ENCODE data around the gene HOXB4. TPM values are rescaled to one million over a fixed set of nuclear protein-coding genes. Genes with fewer than 3 reads are reported as not detected.
A peak's percentile ranks its signal among the peaks of the same experiment; 100 is the strongest.

The HOXB4 gene
- total RNA-seq, 2 experiments from 2014 or later = 1.7 to 2.0 TPM

DNA sequence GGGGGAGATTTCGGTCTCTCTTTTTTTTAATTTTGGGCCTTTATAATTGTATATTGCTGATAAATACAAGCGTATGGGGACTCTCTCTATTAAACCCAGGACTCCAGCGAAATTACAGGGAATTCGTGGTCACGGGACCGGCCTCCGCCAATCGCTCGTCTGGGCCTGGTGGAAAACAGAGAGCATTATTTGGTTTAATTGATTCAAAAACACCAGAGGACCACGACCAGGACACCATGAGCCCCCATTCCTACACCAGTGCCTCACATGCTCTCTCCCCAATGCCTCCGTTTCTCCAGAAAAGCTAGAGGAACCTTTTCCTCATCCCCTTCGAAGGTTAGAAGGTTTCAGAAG is 33.2 kb downstream of the HOXB4 start, which contains the start of gene HOXB2:
HOXB2 (minus strand) TSS at position 88 of the 354 bp plus-strand sequence. CDS start 198 bp downstream, outside the sequence.
- ChIA-PET POLR2A (no interaction called here), CTCF (no interaction called here)
- TF ChIP-seq, protein P1, sequence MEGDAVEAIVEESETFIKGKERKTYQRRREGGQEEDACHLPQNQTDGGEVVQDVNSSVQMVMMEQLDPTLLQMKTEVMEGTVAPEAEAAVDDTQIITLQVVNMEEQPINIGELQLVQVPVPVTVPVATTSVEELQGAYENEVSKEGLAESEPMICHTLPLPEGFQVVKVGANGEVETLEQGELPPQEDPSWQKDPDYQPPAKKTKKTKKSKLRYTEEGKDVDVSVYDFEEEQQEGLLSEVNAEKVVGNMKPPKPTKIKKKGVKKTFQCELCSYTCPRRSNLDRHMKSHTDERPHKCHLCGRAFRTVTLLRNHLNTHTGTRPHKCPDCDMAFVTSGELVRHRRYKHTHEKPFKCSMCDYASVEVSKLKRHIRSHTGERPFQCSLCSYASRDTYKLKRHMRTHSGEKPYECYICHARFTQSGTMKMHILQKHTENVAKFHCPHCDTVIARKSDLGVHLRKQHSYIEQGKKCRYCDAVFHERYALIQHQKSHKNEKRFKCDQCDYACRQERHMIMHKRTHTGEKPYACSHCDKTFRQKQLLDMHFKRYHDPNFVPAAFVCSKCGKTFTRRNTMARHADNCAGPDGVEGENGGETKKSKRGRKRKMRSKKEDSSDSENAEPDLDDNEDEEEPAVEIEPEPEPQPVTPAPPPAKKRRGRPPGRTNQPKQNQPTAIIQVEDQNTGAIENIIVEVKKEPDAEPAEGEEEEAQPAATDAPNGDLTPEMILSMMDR (IDR thresholded peaks at IDR 0.05) = no peak

DNA sequence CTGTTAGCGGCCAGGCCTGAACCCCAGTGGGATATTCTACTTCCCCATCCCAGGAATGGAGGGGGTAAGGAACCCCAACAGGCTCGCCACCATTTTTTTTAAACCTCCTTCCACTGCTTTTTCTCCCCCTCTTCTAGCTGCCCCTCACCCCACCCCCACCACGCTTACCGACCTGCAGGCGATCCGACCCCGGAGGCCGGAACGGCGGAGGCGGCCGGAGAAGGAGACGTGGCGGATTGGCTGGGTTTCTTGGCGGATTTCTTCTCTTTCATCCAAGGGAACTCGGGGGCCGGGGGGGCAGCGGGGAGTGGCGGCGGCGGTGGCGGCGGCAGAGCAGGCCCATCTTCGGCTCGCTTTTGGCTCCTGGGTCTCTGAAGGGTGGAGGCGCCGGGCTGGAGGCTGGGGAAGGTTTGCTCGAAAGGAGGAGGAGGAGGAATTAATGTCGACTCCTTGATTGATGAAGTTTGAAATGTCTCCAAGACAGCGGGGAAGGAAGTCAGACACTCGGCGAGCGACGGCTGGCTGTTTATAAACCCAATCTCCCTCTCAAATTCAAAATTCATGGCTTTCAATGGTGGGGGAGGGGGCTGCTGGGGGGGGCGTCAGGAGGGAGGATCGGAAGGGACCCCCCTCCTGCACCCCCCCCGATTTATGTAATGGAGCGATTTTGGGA is 33.7 kb downstream of the HOXB4 start:
- H3K4me3 Mint-ChIP-seq = peak overlapping the region; percentile 85
- intact Hi-C loops (cut with micrococcal nuclease) = loop anchor here (5.0 kb wide), 1 partner anchor 42 kb away; no protein-coding TSS in a partner anchor
- POLR2A ChIA-PET = interaction anchor here (1.0 to 1.9 kb wide), 2 partner anchors 20 to 130 kb away, joined by 3 to 6 read pairs; no protein-coding TSS in a partner anchor

More for the DNA sequence above, 33.2 kb downstream of the HOXB4 start, which contains the start of gene HOXB2:
- H3K4me1 Mint-ChIP-seq (ENCODE audit: low read depth) = peaks cover 34% of the 10 kb centered on the region
- H3K36me3 Mint-ChIP-seq (ENCODE audit: low read depth) = peaks cover 9% of the 10 kb centered on the region
- peak within 1 kb of the TSS; percentile 85 for H3K4me3 Mint-ChIP-seq
- intact Hi-C loops (cut with micrococcal nuclease) = no loop called here
- ATAC-seq = no peak
- peaks cover 1% of the 10 kb centered on the region for H3K27me3 Mint-ChIP-seq
- no peak for DNase-seq
- H3K27ac Mint-ChIP-seq = peak within 1 kb of the TSS; percentile 97
- H3K9me3 Mint-ChIP-seq = no peaks in the 10 kb centered on the region

DNA sequence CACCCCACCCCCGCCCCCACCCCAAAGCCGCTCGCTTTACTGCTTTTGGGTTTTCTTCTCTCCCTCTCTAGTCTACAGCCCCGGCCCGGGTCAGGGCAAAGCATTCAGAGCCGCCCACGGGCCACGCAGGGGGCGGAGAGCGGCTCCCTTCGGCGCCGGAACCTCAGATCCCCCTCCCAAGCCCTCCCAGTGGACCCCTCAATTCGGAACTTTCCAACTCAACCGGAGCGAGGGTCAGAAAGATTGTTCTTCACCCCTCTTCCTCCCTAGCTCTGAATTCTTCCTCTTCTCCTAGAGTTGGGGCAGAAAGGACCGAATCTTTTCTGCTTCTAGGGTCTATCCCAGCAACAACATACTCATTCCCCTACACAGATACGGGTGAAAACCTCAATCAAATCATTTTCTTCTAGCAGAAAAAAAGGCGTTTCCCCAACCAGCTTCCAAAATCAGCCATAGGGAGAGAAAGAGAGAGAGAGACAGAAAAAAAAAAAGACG is 34.2 kb downstream of the HOXB4 start:
- POLR2A ChIA-PET = interaction anchor here (0.6 to 1.9 kb wide), 3 partner anchors 9 to 129 kb away, joined by 3 to 6 read pairs (median 3); no protein-coding TSS in a partner anchor
- Mint-ChIP-seq H3K27ac (peak overlapping the region; percentile 97), H3K36me3 (ENCODE audit: low read depth) (peaks cover 9% of the 10 kb centered on the region), H3K4me3 (peak overlapping the region; percentile 85), H3K9me3 (no peaks in the 10 kb centered on the region), H3K27me3 (peaks cover 1% of the 10 kb centered on the region), H3K4me1 (ENCODE audit: low read depth) (peaks cover 37% of the 10 kb centered on the region)
- TF ChIP-seq, protein P1 (IDR thresholded peaks at IDR 0.05) = no peak
- DNase-seq (peak; percentile 68), ATAC-seq (peak; percentile 46)
- CTCF ChIA-PET = interaction anchor here (1.0 to 1.2 kb wide), 2 partner anchors 49 to 52 kb away, joined by 3 to 6 read pairs; partner anchors contain the start of gene HOXB5
- intact Hi-C loops (cut with micrococcal nuclease) = loop anchor here (5.0 kb wide), 1 partner anchor 42 kb away; no protein-coding TSS in a partner anchor

More for the DNA sequence above, 33.7 kb downstream of the HOXB4 start:
- TF ChIP-seq, protein P1 (IDR thresholded peaks at IDR 0.05) = no peak
- CTCF ChIA-PET = interaction anchor here (1.0 to 1.2 kb wide), 2 partner anchors 49 to 53 kb away, joined by 3 to 6 read pairs; partner anchors contain the start of gene HOXB5
- Mint-ChIP-seq H3K27ac (peak overlapping the region; percentile 97), H3K9me3 (no peaks in the 10 kb centered on the region), H3K4me1 (ENCODE audit: low read depth) (peaks cover 37% of the 10 kb centered on the region), H3K27me3 (peaks cover 1% of the 10 kb centered on the region), H3K36me3 (ENCODE audit: low read depth) (peaks cover 9% of the 10 kb centered on the region)
- DNase-seq = peak; percentile 69
- ATAC-seq = peak; percentile 2

- TF ChIP-seq, protein P1 (IDR thresholded peaks at IDR 0.05) = peak; percentile 45
- intact Hi-C loops (cut with micrococcal nuclease) = loop anchor here (5.0 kb wide), 1 partner anchor 41 kb away; no protein-coding TSS in a partner anchor
- ChIA-PET CTCF (interaction anchor here (0.7 to 1.3 kb wide), 3 partner anchors 50 to 192 kb away, joined by 3 to 6 read pairs (median 4); partner anchors contain the start of gene HOXB5), POLR2A (interaction anchor here (0.6 to 1.9 kb wide), 6 partner anchors 9 to 155 kb away, joined by 3 to 6 read pairs (median 4); no protein-coding TSS in a partner anchor)
- H3K27me3 Mint-ChIP-seq = peaks cover 1% of the 10 kb centered on the region
- ATAC-seq (peak; percentile 63), DNase-seq (peak; percentile 76)
- no peaks in the 10 kb centered on the region for H3K9me3 Mint-ChIP-seq
- H3K27ac Mint-ChIP-seq = peak overlapping the region; percentile 97
- H3K4me1 Mint-ChIP-seq (ENCODE audit: low read depth) = peaks cover 33% of the 10 kb centered on the region
- H3K36me3 Mint-ChIP-seq (ENCODE audit: low read depth) = peaks cover 9% of the 10 kb centered on the region
- peak overlapping the region; percentile 85 for H3K4me3 Mint-ChIP-seq
Observed at GRCh38 chr17:48543107-48543853, 34.9 kb downstream of the HOXB4 start.

All from activated CD8-positive, alpha-beta T cell treated with anti-CD3 and anti-CD28 coated beads for 36 hours (primary cell).